ENCODE data around the gene CUX1.

CUX1 gene

GRCh38 chr7:101775181-101775580 is 42.2 kb upstream of the CUX1 start:
- H3K27me3 ChIP-seq (ENCODE audit: insufficient read depth, poor library complexity, severe bottlenecking) = no peaks in the 10 kb centered on the region
- H3K27ac ChIP-seq (replicated peaks) = no peak overlapping the region
- TF ChIP-seq POLR2AphosphoS5 (IDR thresholded peaks at IDR 0.05; ENCODE audit: low read depth) = no peak
- TF ChIP-seq, protein P1, sequence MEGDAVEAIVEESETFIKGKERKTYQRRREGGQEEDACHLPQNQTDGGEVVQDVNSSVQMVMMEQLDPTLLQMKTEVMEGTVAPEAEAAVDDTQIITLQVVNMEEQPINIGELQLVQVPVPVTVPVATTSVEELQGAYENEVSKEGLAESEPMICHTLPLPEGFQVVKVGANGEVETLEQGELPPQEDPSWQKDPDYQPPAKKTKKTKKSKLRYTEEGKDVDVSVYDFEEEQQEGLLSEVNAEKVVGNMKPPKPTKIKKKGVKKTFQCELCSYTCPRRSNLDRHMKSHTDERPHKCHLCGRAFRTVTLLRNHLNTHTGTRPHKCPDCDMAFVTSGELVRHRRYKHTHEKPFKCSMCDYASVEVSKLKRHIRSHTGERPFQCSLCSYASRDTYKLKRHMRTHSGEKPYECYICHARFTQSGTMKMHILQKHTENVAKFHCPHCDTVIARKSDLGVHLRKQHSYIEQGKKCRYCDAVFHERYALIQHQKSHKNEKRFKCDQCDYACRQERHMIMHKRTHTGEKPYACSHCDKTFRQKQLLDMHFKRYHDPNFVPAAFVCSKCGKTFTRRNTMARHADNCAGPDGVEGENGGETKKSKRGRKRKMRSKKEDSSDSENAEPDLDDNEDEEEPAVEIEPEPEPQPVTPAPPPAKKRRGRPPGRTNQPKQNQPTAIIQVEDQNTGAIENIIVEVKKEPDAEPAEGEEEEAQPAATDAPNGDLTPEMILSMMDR (IDR thresholded peaks at IDR 0.05; ENCODE audit: insufficient read depth, low read length) = no peak
- TF ChIP-seq SPI1 (IDR thresholded peaks at IDR 0.05; ENCODE audit: borderline replicate concordance, low read depth) = no peak
- TF ChIP-seq, protein P2, sequence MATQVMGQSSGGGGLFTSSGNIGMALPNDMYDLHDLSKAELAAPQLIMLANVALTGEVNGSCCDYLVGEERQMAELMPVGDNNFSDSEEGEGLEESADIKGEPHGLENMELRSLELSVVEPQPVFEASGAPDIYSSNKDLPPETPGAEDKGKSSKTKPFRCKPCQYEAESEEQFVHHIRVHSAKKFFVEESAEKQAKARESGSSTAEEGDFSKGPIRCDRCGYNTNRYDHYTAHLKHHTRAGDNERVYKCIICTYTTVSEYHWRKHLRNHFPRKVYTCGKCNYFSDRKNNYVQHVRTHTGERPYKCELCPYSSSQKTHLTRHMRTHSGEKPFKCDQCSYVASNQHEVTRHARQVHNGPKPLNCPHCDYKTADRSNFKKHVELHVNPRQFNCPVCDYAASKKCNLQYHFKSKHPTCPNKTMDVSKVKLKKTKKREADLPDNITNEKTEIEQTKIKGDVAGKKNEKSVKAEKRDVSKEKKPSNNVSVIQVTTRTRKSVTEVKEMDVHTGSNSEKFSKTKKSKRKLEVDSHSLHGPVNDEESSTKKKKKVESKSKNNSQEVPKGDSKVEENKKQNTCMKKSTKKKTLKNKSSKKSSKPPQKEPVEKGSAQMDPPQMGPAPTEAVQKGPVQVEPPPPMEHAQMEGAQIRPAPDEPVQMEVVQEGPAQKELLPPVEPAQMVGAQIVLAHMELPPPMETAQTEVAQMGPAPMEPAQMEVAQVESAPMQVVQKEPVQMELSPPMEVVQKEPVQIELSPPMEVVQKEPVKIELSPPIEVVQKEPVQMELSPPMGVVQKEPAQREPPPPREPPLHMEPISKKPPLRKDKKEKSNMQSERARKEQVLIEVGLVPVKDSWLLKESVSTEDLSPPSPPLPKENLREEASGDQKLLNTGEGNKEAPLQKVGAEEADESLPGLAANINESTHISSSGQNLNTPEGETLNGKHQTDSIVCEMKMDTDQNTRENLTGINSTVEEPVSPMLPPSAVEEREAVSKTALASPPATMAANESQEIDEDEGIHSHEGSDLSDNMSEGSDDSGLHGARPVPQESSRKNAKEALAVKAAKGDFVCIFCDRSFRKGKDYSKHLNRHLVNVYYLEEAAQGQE (IDR thresholded peaks at IDR 0.05; ENCODE audit: insufficient replicate concordance, low read depth) = no peak
- no peak for TF ChIP-seq GABPA (IDR thresholded peaks at IDR 0.05; ENCODE audit: low read depth)
- H3K4me3 ChIP-seq (replicated peaks; ENCODE audit: insufficient read depth, low read length) = no peak overlapping the region
- no peak for DNase-seq (ENCODE audit: low read depth in 1 of 2, low spot score in 1 of 2)

GRCh38 chr7:101778026-101778580 is 39.3 kb upstream of the CUX1 start:
- Histone ChIP-seq H3K27me3 (ENCODE audit: insufficient read depth, poor library complexity, severe bottlenecking) (no peaks in the 10 kb centered on the region), H3K27ac (replicated peaks) (no peak overlapping the region), H3K4me3 (replicated peaks; ENCODE audit: insufficient read depth, low read length) (no peak overlapping the region)
- TF ChIP-seq GABPA (IDR thresholded peaks at IDR 0.05; ENCODE audit: low read depth) (no peak), POLR2AphosphoS5 (IDR thresholded peaks at IDR 0.05; ENCODE audit: low read depth) (no peak), SPI1 (IDR thresholded peaks at IDR 0.05; ENCODE audit: borderline replicate concordance, low read depth) (no peak)
- TF ChIP-seq, protein P1 (IDR thresholded peaks at IDR 0.05; ENCODE audit: insufficient read depth, low read length) = no peak
- TF ChIP-seq, protein P2 (IDR thresholded peaks at IDR 0.05; ENCODE audit: insufficient replicate concordance, low read depth) = no peak
- no peak for DNase-seq (ENCODE audit: low read depth in 1 of 2, low spot score in 1 of 2)

DNA sequence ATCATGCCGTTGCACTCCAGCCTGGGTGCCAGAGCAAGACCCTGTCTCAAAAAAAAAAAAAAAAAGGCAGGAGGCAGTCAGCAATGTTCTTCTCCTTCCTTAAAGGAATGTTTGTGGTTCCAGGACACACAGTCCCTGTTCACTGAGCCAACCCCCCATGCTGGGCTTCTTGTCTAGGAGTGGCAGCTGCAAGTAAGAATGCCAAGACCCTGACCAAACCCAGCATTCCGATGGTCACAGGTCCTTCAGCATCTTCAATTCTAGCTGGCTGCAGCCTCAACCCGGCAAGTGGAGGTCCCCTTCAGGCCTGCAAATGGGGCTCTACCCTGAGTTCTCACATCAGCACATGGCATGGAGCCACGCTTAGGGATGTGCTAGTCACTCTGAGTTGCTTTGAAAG is 38.2 kb upstream of the CUX1 start:
- no peak overlapping the region for H3K27ac ChIP-seq (replicated peaks)
- DNase-seq (ENCODE audit: low read depth in 1 of 2, low spot score in 1 of 2) = no peak
- no peak for TF ChIP-seq SPI1 (IDR thresholded peaks at IDR 0.05; ENCODE audit: borderline replicate concordance, low read depth)
- TF ChIP-seq, protein P2 (IDR thresholded peaks at IDR 0.05; ENCODE audit: insufficient replicate concordance, low read depth) = no peak
- TF ChIP-seq POLR2AphosphoS5 (IDR thresholded peaks at IDR 0.05; ENCODE audit: low read depth) = no peak
- TF ChIP-seq GABPA (IDR thresholded peaks at IDR 0.05; ENCODE audit: low read depth) = no peak
- no peaks in the 10 kb centered on the region for H3K27me3 ChIP-seq (ENCODE audit: insufficient read depth, poor library complexity, severe bottlenecking)
- no peak overlapping the region for H3K4me3 ChIP-seq (replicated peaks; ENCODE audit: insufficient read depth, low read length)

Measured in HL-60 (cell line).